ENCODE results near the gene CDIPT.
"Not testable (repeated sequence)": the region's sequence is repeated elsewhere in the genome, so short reads cannot be mapped to it uniquely, and the experiment has no call there.

Gene CDIPT

DNA sequence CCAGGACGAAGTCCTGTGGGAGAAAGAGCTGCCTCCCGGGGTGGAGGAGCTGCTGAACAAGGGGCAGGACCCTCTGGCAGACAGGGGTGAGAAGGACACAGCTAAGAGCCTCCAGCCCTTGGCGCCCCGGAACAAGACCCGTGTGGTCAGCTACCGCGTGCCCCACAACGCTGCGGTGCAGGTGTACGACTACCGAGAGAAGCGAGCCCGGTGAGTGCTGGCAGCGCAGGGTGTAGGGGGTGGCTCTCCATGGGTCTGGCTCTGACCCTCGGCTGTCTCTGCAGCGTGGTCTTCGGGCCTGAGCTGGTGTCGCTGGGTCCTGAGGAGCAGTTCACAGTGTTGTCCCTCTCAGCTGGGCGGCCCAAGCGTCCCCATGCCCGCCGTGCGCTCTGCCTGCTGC, 21.4 kb downstream of the CDIPT start:
- TF ChIP-seq POLR2A (IDR thresholded peaks at IDR 0.05; ENCODE audit: low read length) (no peak), GATA1 (IDR thresholded peaks at IDR 0.05; ENCODE audit: low read depth, low read length) (no peak)
- DNase-seq, result no peak

DNA sequence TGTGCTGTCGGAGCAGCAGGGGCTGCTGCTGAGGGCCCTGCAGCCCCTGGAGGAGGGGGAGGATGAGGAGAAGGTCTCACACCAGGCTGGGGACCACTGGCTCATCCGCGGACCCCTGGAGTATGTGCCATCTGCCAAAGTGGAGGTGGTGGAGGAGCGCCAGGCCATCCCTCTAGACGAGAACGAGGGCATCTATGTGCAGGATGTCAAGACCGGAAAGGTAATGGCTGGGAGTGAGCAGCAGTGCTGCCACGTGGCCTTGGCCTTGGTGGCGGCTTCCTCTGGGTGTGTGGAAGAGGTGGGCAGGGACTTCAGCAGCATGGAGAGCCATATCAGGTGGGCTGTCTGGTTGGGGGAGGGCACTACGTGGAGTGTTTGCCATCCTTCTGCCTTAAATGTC, 22.8 kb downstream of the CDIPT start:
- DNase-seq, result no peak
- TF ChIP-seq POLR2A (IDR thresholded peaks at IDR 0.05; ENCODE audit: low read length) (no peak), GATA1 (IDR thresholded peaks at IDR 0.05; ENCODE audit: low read depth, low read length) (no peak)

- no peak for TF ChIP-seq POLR2A (IDR thresholded peaks at IDR 0.05; ENCODE audit: low read length)
- no peak for TF ChIP-seq GATA1 (IDR thresholded peaks at IDR 0.05; ENCODE audit: low read depth, low read length)
- DNase-seq, result no peak
Observed at GRCh38 chr16:29839822-29840221, 23.2 kb downstream of the CDIPT start.

- DNase-seq, result no peak
- TF ChIP-seq POLR2A (IDR thresholded peaks at IDR 0.05; ENCODE audit: low read length) (no peak), GATA1 (IDR thresholded peaks at IDR 0.05; ENCODE audit: low read depth, low read length) (no peak)
Observed at GRCh38 chr16:29837841-29838240, 25.2 kb downstream of the CDIPT start.

DNA sequence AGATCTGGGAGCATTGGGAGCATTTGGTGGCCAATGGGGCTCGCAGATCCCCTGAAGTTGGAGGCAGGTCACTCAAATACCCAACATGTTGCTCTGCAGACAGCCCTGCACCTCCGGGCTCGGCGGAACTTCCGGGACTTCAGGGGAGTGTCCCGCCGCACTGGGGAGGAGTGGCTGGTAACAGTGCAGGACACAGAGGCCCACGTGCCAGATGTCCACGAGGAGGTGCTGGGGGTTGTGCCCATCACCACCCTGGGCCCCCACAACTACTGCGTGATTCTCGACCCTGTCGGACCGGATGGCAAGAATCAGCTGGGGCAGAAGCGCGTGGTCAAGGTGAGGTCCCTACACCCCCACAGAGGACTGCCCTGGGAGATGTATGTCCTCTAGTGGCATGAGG, 26.4 kb downstream of the CDIPT start:
- TF ChIP-seq POLR2A (IDR thresholded peaks at IDR 0.05; ENCODE audit: low read length) (no peak), GATA1 (IDR thresholded peaks at IDR 0.05; ENCODE audit: low read depth, low read length) (no peak)
- DNase-seq, result no peak

GRCh38 chr16:29835926-29836325, 27.1 kb downstream of the CDIPT start:
- DNase-seq, result no peak
- no peak for TF ChIP-seq POLR2A (IDR thresholded peaks at IDR 0.05; ENCODE audit: low read length)
- TF ChIP-seq GATA1 (IDR thresholded peaks at IDR 0.05; ENCODE audit: low read depth, low read length), result no peak

- no peak for DNase-seq
- TF ChIP-seq POLR2A (IDR thresholded peaks at IDR 0.05; ENCODE audit: low read length), result no peak
- no peak for TF ChIP-seq GATA1 (IDR thresholded peaks at IDR 0.05; ENCODE audit: low read depth, low read length)
Observed at GRCh38 chr16:29834079-29834478, 28.9 kb downstream of the CDIPT start.

- DNase-seq, result not testable (repeated sequence)
Observed at GRCh38 chr16:29833219-29833618, 29.8 kb downstream of the CDIPT start.

GRCh38 chr16:29831490-29831889, 31.5 kb downstream of the CDIPT start:
- DNase-seq, result no peak
- TF ChIP-seq GATA1 (IDR thresholded peaks at IDR 0.05; ENCODE audit: low read depth, low read length), result no peak
- TF ChIP-seq POLR2A (IDR thresholded peaks at IDR 0.05; ENCODE audit: low read length), result no peak

- TF ChIP-seq POLR2A (IDR thresholded peaks at IDR 0.05; ENCODE audit: low read length) (no peak), GATA1 (IDR thresholded peaks at IDR 0.05; ENCODE audit: low read depth, low read length) (no peak)
- DNase-seq, result no peak
Observed at GRCh38 chr16:29830774-29831173, 32.3 kb downstream of the CDIPT start.

- DNase-seq, result no peak
- no peak for TF ChIP-seq GATA1 (IDR thresholded peaks at IDR 0.05; ENCODE audit: low read depth, low read length)
- TF ChIP-seq POLR2A (IDR thresholded peaks at IDR 0.05; ENCODE audit: low read length), result no peak
Observed at GRCh38 chr16:29826342-29826695, 36.7 kb downstream of the CDIPT start.

GRCh38 chr16:29825145-29826044, 37.6 kb downstream of the CDIPT start:
- DNase-seq, result no peak
- TF ChIP-seq POLR2A (IDR thresholded peaks at IDR 0.05; ENCODE audit: low read length) (no peak), GATA1 (IDR thresholded peaks at IDR 0.05; ENCODE audit: low read depth, low read length) (no peak)

DNA sequence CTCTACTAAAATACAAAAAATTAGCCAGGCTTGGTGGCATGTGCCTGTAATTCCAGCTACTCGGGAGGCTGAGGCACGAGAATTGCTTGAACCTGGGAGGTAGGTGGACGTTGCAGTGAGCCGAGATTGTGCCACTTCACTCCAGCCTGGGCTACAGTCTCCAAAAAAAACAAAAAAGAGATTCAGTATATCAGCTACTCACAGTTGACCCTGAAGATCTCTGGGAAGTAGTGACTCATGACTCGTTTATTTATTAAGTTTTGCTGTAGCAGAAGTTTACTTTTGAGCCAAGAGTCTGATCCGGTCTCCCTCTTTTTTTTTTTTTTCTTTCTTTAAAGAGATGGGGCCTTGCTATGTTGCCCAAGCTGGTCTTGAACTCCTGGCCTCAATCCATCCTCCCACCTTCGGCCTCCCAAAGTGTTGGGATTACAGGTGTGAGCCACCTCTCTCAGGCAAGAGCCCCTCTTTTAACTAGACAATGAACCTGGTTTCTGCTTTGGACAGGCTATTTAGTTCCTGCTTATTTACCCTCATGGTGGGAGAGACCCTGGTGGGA, 38.4 kb downstream of the CDIPT start:
- TF ChIP-seq GATA1 (IDR thresholded peaks at IDR 0.05; ENCODE audit: low read depth, low read length), result no peak
- TF ChIP-seq POLR2A (IDR thresholded peaks at IDR 0.05; ENCODE audit: low read length), result no peak
- no peak for DNase-seq

DNA sequence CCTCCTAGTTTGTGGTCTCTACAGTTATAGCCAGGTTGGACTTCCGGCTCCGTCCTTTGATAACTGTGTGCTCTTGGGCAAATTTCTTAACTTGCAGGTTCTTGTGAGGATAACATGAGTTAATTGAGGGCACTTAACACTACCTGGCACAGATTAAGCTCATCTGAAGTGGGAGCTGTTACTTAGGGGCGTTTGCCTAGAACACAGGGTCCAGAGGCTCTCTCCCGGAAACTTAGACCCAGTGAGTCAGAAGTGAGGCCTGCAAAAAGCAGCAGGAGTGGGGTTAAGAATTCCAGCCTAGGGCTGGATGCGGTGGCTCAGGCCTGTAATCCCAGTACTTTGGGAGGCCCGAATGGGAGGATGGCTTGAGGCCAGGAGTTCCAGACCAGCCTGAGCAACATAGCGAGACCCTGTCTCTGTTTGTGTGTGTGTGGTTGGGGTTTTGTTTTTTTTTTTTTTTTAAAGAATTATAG, 41.3 kb downstream of the CDIPT start:
- no peak for DNase-seq
- no peak for TF ChIP-seq GATA1 (IDR thresholded peaks at IDR 0.05; ENCODE audit: low read depth, low read length)
- no peak for TF ChIP-seq POLR2A (IDR thresholded peaks at IDR 0.05; ENCODE audit: low read length)

Measured in erythroblast (primary cell).